Stimulated activated CD4-positive, alpha-beta T cell treated with anti-CD3 and anti-CD28 coated beads, Interleukin-1b, Interleukin-23, amount 100 ng/mL, for 24 hours (primary cell): ENCODE results near the gene ZNF681.
A peak's percentile ranks its signal among the peaks of the same experiment; 100 is the strongest.
"Not testable (repeated sequence)": the region's sequence is repeated elsewhere in the genome, so short reads cannot be mapped to it uniquely, and the experiment has no call there.

Experiments
- DNase-seq, 4 experiments: peaks; one replicate each; pipeline ENCODE4 v3.0.0-alpha.2; 2020; ENCODE audit warnings: low read depth in 4 of 4, low spot score in 1 of 4

Gene ZNF681

DNA sequence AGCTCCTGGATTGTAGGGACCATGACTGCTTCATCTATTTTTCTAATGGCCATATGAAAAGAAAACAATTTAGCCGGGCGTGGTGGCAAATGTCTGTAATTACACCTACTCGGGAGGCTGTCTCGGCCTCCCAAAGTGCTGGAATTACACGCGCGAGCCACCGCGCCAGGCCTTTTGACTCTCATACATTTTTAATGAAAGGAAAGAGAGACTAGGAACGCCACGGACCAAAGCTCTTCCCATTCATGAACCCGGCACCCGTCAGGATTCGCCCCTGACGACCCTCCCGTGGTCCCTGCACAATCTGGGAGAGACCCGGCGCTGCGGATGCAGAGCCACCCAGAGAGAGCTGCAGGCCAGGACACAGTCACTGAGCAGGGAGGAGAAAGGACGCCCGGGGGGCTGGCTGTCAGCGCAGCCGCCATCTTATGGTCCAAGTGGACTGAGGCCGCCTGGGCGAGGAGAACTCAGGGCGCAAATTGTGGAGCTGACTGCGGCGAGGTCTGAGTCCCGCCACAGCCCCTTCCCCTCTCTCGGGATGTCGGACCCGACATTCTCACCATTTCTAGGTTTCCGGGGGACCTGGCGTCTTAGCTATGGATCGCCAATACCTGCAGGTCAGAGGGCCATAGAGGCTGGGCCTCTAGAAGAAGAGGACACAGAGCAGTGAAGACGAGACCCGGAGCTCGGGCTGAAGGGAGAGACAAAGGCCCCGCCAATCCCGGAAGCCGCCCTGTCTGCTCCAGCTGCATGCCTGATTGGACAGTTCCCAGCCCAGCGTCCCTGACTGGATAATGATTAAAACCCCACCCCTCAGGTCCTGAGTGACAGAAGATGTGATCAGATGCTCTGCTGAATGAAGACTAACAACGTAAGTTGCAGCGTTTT lies at the start of gene ZNF681:
ZNF681 (minus strand) TSS at position 705 of the 888 bp plus-strand sequence; CDS start at position 563, 142 bp downstream.
- peak; percentile 56 to 77 (median 66) for DNase-seq

DNA sequence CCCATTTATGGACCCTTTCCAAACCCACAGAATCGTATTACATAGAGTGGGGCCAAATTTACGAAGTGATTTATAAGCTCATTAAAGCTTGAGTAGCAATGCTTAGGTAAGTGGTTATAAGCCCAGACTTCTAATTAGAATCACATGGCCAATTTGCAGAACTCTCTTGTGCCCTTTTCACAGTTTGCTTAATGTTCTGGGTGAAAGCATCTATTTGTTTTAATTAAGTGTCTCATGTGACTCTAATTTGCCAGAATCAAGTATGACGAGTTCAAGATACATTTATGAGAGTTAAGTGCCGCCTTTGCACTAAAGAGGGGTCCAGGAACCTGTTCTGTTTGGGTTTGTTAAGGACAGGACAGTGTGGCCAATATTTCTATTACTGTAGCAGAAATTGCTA lies 46.0 kb upstream of the ZNF681 start:
- DNase-seq: no peak

DNA sequence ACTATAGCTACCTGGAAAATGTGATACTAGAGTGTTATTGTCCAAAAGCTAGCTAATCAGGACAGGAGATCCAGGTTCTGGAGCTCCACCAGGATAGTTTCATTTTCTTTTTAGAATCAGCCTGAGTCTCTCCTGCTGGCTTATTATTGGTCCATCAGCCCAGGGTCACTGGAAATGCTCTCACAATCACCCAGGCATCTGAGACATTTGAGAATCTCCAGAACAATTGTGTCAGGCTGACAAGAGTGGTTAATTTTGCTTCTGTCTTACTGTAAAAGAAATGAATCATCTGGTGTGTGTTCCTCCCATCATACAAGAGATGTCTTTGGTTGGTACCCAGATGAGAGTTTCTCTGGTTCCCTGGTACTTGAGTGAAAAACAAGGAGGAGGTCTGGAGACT lies 43.6 kb upstream of the ZNF681 start:
- no peak for DNase-seq

DNA sequence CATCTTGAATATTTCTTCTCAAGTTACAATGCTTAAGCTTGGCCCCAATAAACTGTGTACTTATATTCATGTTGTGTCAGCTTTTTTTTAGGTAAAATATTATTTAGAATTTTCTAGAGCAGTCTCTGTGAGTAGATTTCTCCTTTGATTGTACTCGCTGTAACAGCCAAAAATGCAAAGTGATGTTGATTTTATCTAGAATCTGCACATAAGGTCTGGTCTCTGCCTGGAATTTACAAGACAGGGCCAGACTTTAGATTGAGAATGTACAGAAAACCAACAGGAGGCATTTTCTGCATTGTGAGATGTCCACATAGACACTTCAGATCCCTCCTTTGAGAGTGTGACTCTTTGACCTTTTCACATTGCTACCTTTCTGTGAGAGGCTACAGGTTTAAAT lies 43.1 kb upstream of the ZNF681 start:
- no peak for DNase-seq

DNA sequence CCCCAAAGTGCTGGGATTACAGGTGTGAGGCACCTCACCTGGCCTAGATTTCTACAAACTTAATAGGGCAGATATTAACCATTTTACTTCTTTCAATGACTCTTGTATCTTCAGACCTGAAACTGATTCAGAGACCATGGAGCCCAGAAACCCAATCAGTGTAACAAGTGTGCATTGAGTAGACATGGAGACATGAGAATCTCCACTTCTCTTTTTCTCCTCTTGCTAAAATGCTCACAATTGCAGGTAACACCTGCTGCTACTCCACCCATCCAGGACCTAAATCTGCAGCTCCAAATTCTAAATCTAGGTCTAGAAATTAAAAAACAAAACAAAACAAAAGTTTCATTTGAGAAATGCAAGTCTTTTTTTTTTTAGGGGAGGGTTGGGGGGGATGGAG lies 42.2 kb upstream of the ZNF681 start:
- no peak for DNase-seq

DNA sequence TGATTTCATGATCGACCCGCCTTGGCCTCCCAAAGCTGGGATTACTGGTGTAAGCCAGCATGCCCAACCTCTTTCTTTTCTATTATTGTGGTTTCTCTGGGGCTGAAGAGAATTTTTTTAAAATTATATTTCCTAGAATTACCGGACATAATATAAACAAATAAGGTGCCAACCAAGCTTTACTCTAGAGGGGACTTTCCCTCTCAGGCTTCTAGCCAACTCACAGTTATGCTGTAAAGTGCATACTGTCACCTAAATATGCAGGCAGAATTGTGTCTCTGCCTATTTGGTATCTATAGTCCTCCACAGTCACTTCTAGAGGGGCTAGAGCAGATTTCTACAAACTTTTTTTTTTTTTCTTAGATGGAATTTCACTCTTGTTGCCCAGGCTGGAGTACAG lies 41.6 kb upstream of the ZNF681 start:
- no peak for DNase-seq

DNA sequence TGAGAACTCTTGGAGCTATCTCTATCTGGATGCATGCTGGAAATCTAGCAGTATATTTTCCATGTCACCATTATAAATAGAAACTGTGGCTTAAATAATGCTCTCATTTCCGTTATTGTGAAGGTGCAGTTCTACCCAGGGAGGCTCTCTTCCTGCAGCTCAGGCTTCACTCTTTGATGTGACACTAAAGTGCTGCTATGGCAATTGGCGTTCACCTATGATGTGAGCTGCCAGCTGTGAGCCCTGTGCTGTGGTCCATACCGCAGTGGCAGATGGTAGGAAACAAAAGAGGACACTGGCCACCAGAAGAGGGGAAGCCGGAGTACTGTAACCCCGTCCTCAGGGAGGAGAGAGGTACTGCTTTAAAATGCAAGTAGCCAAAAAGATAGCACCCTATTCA lies 40.6 kb upstream of the ZNF681 start:
- no peak for DNase-seq

DNA sequence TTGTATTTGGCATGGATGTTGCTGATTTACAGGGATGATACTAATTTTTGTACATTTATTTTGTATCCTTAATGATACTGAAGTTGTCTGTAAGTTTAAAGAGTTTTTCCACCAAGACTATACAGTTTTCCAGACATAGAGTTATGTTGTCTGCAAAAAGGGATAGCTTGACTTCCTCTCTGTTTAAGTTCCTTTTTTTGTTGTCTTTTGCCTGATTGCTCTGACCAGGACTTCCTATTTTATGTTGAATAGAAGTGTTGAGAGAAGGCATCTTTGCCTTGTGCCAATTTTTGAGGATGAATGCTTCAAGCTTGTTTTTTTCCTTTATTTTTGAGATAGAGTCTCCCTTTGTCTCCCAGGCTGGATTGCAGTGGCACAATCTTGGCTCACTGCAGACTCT lies 36.8 kb upstream of the ZNF681 start:
- no peak for DNase-seq

DNA sequence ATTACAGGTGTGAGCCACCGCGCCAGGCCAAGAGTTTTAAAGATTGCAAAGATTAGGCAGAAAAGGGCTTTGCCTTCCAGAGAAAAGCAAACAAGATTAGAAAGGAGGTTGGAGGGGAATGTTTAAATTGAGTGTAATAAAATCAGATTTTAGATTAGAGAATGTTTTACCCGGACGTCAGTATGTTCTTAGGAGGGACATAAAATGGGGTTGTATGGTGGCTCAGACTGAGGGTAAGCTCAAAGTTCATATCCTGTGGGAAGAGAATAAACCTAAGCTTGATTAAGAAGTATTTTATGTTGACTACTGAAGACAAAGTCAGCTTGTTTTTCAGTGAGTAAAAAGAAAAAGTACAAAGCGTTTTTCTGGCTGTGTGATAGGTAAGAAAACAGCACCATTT lies 34.1 kb upstream of the ZNF681 start:
- no peak for DNase-seq

DNA sequence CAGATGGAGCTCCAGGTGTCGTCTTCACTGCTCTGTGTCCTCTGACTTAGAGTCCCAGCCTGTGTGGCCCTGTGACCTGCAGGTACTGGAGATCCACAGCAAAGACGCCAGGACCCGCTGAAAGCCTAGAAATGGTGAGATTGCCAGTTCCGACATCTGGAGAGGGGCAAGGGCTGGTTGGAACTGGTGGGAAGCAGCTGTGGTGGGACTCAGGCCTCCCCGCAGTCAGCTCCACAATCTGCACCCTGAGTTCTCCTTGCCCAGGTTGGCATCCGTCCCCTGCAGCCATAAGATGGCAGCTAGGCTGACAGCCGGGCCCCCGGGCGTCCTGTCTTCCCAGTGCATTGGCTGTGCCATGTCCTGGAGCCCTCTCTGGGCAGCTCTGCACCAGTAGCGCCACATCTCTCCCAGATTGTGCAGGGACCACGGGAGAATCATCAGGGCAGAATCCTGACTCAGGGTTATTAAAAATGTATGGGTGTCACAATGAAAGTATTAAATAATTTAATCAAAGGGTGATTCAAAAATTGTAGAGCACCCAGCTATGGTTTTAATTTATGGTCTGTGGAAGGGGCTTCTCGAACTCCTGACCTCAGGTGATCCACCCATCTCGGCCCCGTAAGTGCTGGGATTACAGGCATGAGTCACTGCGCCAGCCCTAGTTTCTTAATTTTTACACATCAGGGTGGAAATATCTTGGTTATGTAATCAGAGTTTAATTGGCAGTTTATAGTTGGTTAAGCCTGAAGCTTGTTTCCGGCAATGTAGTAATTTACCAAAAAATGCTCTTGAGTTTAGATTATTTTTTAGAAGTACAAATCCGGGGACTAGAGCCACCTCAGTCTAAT lies 32.2 kb upstream of the ZNF681 start:
- DNase-seq: no peak

DNA sequence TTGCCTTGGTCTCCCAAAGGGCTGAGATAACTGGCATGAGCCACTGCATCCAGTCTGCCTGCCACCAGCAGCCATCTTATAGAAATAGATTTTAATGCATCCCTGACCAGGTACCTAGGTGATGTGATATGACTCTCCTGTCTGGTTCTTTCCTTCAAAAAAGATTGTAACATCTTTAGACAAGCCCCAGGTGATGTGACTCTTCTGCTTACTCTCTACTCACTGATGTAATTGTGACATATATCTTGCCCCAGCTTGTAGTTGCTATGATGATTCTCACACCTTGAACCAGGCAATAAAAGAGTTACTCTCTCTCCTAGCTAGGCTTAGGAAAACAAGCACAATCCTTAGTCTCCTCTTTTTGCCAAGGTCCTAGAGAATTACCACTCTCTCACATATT lies 30.6 kb upstream of the ZNF681 start:
- no peak for DNase-seq

DNA sequence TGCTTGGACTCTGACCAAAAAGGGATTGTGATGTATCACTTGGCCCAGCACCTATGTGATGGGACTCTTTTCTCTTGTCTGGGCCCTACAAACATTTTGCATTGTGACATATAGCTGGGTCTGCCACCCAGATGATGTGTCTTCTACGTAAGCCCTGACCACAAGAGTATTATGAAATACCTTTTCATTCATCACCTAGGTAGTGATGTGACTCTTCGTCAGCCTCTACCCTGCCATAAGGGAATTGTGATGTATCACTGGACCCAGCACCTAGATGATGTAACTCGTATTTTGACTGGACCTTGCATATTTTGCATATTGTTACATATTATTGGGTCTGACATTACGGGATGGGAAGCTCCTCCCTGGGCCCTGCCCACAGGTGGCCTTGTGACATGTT lies 29.7 kb upstream of the ZNF681 start:
- no peak for DNase-seq

DNA sequence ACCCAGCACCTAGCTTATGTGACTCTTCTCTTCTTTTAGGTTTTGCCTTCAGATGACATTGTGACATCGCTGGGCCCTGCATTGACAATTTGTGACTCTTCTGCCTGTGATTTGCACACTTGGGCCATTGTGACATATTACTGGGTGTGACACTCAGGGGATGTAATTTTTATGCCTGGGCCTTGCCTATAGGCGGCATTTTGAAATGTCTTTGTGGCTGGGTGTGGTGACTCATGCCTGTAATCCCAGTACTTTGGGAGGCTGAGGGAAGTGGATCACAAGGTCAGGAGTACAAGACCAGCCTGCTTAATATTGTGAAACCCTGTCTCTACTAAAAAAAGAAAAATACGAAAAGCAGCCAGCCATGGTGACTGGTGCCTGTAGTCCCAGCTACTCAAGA lies 28.4 kb upstream of the ZNF681 start:
- no peak for DNase-seq

DNA sequence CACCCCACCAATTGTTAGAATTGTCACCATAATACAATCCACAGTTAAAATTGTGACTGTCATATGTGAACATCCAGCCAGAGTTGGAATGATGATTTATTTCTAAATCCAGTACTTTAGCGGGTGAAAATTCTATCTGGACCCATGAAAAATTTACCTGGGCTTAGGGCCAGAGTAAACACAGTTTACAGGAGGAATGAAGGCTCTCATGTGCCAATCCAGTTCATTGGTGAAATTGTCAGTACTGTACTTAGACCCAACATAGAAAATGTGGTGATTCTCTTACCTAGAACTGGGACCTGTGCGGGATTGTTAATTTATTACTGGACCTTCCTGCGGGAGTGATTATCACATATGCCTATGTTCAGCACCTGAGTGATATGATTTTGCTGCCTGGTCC lies 27.3 kb upstream of the ZNF681 start:
- no peak for DNase-seq

DNA sequence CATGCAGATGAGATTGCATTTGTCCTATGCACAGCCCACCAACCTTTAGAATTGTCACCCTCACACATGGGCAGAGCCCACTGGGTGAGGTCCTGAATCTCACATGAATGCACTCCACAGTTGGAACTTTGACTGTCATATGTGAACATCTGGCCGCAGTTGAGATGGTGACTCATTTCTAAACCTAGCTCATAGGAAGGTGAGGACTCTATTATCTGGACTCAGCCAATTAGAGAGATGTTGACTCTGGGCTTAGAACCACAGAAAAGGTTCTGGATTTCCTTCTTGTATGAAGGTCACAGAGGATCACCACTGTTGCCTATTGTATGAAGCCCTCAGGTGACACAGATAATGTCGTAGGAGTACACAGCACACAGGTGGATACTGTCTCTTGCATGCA lies 25.6 kb upstream of the ZNF681 start:
- DNase-seq: no peak

DNA sequence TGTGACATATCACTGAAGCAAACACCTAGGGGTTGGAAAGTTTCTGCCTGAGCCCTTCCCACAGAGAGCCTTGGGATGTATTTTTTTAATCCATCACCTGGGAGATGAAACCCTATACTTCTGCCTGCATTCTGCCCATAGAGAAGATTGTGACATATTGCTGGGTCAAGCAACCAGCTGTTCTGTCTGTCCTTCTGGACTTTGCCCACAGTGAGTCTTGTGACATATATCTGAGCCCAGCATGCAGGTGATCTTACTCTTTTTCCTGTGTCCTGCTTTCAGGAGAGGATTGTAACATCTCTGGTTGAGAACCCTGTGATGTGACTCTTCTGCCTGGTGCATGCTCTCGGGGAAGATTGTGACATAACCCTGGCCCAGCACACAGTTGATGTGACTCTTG lies 24.9 kb upstream of the ZNF681 start:
- DNase-seq: no peak

DNA sequence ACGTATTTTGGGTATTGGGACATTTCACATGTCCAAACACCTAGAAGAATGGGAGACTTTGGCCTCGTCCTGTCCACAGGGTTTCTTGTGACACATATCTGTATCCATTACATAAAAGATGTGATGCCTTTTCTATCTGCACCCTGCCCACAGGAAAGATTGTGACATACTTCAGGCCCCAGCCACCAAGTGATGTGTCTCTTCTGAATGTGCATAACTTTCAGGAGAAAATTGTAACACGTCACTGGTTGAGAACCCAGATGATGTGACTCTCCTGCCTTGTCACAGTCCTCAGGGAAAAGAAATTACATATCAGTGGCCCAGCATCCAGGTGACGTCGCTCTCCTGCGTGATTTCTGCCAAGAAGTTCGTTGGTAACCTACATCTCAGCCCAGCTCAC lies 21.0 kb upstream of the ZNF681 start:
- DNase-seq: no peak

DNA sequence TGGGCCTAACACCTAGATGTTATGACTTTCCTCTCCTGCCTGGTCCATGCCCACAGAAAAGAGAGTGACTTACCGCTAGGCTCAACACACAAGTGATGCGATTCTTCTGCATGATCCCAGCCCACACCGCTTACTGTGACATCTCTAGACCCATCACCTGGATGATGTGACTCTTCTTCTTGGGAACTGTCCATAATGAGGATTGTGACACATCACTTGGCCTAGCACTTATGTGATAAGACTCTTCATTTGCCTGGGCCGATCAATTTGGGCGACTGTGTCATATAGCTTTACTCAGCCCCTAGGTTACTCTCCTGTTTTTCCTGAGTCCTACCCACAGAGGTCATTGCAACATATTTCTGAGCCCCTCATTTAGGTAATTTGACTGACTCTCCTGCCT lies 19.9 kb upstream of the ZNF681 start:
- no peak for DNase-seq

DNA sequence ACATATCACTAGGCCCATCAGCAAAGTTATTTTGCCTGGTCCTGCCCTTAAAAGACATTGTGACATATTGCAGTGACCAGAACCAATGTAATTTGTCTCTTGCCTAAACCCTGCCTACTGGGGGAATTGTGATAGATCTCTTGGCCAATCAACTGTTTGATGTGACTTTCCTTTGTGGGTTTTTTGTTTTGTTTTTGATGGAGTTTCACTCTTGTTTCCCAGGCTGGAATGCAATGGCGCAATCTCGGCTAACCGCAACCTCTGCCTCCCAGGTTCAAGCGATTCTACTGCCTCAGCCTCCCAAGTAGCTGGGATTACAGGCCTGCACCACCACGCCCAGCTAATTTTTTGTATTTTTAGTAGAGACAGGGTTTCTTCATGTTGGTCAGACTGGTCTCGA lies 19.3 kb upstream of the ZNF681 start:
- DNase-seq: not testable (repeated sequence)

DNA sequence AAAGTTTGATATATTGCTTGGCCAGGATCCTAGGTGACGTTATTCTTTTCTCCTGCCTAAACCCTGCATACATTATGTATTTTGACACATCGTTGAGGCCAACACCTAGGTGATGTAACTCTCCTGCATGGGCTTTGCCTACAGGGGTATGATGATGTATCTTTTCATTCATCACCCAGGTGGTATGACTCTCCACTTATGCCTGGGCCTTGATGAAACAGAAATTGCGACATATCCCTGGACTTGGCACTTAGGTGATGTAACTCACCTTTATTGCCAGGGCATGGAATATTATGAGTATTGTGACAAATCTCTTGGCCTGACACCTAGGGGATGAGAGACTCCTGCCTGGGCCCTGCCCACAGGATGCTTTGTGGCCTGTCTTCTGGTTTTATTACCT lies 18.5 kb upstream of the ZNF681 start:
- no peak for DNase-seq

DNA sequence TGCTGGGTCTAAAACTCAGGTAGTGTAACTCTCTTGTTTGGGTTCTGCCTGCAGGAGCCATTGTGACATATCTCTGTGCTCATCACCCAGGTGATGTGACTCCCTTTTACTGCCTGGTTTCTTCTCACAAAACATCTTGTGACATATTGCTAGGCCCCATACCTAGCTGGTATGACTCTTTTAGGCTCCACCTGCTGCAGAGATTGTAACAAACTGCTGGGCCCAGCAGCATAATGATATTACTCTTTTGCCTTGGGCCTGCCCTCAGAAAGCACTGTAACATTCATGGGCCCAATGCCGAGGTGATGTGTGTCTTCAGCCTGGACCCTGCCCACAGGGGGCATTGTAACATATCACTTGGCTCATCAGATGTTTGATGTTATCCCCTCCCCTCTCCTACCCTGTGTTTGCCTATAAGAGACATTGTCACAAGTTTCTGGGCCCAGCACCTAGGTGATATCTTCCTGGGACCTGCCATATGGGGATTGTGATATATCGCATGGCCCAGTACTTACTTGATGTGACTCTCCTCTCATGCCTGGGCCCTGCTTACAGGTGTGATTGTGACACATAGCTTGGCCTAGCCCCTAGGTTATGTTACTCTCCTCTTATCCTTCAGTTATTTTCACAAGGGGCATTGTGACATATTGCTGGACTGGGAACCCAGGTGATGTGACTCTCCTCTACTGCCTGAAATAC lies 18.0 kb upstream of the ZNF681 start:
- no peak for DNase-seq

DNA sequence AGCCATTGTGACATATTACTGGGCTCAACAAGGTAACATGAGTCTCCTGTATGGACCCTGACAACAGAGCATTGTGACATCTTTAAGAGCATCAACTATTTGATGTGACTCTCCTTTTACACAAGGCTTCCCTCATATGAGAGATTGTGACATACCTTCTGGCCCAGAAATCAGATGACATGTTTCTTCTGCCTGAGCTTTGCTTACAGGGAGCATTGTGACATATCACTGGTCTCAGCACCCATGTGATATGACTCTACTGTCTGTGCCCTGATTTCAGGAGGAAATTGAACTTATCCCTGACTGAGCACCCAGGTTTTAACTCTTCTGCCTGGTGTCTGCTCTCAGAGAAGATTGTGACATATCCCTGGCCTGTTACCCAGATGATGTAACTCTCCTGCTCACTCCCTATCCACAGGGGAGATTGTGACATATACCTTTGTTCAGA lies 15.9 kb upstream of the ZNF681 start:
- DNase-seq: no peak
